Stimulated activated CD4-positive, alpha-beta T cell treated with anti-CD3 and anti-CD28 coated beads, Interleukin-2, amount 100 ng/mL, for 24 hours (primary cell): ENCODE data around the gene AP2A2.
A peak's percentile ranks its signal among the peaks of the same experiment; 100 is the strongest.

Experiments used
- DNase-seq, 2 donors: peaks; one replicate each; pipeline ENCODE4 v3.0.0-alpha.2; 2020

AP2A2 gene

DNA sequence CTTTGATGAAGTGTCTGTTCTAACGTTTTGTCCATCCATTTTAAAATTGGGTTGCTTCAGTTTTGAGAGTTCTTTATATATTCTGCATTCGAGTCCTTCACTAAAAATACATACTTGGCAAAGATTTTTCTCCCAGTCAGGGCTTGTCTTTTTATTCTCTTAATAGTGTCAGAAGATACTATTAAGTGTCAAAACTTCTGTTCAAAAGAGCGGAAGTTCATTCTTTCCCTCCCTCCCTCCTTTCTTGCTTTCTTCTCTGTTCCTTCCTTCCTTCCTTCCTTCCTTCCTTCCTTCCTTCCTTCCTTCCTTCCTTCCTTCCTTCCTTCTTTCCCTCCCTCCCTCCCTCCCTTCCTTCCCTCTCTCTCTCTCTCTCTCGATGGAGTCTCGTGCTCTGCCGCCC lies 118.5 kb downstream of the AP2A2 start:
- no peak for DNase-seq

DNA sequence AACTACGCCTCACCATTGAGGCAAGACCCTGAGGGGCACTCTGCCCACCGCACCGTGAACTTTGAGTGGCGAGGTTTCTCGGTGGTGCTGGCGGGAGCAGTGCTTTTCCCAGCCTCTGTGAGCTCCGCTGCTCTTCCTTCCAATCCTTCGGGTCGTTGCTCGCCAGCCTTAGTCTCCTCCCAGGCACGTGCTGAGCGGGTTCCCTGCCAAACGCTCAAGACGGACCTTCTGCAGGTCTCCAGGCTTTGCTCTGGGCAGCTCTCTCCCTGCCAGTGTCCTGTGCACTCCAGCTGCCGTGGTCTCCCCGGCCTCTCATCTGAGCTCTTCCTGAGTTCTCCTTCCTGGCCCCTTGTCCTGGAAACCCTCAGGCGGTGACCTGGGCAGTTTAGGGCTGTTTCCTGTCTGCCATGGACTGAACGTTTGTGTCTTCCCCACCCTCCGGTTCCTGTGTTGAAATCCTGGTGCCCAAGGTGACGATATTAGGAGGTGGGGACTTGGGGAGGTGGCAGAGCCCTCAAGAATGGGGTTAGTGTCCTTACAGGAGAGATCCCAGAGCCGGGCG lies 122.0 kb downstream of the AP2A2 start:
- no peak for DNase-seq

DNA sequence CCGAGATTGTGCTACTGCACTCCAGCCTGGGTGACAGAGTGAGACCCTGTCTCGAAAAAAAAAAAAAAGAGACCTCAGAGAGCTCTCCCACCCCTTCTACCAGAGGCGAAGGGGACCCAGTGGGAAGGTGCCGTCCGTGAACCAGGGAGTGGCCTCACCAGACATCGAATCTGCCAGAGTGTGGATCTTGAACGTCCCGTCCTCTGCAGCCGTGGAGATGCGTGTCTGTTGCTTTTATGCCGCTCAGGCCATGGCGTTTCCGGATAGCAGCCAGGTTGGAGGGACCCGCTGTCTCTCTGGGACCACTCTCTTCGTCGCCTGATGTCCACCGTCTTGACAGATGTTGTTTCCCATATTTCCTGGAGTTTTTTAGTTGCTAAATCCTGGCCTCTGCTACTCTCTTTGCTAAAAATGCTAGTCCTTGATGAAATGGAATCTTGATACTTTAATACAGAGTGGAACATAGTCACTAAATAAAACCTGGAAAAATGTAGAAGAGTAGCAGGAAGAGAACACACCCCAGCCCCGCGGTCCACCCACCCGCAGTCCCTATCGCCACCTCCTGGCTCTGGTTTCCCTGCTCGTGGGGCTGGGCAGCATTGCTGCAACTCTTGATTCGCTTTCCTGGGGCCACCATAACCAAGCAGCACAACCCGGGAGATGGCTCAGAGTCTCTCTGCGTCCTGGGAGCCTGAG lies 122.9 kb downstream of the AP2A2 start:
- DNase-seq, result no peak

DNA sequence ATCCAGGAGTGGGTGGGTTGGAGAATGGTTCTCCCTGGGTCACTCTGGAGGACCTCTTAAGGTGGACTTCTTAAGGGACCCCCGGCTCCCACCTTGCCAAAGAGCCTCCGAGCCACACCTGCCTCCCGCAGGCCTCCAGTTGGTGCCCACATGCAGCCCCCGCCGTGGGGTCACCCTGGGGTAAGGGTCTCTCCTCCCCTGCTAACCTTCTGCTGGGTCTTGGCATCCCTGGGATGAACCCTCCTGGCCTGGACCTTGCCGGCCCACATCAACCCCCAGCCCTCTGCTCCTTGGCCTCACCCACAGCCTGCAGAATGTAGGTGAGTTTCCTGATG lies 123.4 kb downstream of the AP2A2 start:
- DNase-seq, result no peak

DNA sequence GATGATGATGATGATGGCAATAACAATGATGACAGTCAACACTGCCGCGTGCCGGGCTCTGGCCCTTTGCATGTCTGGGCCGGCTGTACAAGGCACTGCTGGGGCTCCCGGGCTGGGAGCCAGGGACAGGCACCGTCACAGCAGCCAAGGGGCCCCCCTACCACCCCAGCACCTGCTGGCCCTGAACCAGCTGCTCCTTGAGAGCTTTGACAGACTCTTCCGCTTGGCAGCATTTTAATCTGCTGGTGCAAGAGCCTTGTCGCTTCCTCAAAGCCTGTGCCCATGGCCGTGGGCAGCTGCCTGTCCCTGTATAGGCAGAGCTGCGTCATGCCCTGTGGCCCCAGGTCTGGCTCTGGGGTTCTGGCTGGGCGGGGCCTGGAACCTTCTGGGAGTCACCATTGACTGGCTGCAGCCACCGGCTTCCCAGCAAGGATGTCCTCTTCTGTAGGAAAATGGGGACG lies 123.8 kb downstream of the AP2A2 start:
- no peak for DNase-seq

DNA sequence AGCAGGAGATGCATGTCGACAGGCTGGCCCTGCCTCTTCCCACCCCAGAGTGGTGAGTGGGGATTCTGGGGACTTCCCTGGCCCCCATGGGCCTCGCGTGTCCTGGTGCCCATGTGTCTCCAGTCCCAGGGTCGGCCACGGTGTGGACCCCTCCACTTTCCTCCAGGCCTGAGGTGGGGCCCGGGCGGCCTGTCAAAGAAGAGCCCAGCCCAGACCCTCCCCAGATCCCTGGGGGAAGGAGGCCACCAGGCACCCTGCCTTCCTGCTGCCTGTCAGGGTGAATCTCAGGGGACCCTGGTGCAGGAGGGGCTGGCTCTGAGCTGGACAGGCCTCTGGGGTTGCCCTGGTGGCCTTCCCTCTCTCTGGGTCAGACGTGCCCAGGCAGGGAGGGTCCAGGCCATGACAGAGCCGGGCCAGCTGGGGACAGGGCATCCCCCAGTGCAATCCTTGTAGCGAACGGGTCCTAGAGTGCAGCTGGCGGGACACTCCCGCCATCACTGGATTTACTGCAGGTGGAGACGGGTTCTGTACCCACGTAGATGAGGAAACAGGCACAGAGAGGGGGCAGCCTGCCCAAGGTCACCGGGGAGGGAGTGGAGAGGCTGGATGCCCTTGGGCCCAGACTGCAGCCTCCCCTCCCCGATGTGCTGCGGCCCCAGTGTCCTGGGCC lies 124.4 kb downstream of the AP2A2 start:
- no peak for DNase-seq

DNA sequence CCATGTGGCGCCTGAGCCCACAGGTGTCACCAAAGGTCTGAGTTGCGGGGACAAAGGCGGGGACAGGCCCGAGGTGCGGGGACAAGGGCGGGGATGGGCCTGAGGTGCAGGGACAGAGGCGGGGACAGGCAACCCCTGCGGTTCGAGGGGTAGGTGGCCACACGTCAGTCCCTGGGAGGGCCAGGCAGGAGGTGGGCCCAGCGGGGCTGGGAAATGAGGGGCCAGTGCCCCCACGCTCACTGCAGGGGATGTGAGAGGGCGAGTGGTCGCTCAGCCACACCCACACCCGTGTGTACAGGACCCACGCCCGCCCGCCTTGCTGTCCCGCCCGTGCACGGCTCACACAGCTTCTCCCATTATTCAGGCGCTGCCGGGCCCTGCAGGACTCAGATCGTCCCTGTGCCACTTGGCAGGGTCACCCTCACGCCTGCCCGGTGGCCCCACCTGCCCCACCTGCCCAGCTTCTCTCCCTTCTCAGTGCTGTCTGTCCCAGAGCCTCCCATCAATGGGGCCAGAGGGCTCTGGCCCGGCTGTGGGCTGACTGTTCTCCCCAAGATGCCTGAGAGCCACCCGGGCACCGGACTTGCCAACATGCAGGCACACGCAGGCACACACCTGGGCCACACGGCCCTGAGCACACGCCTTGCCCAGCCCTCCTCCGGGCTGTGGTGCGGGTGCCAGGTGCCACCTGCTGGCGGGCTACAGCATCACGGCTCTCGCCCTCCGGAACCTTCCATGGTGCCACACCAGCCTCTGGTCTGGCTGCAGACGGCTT lies 125.1 kb downstream of the AP2A2 start:
- DNase-seq, result peak; percentile 77 to 80

DNA sequence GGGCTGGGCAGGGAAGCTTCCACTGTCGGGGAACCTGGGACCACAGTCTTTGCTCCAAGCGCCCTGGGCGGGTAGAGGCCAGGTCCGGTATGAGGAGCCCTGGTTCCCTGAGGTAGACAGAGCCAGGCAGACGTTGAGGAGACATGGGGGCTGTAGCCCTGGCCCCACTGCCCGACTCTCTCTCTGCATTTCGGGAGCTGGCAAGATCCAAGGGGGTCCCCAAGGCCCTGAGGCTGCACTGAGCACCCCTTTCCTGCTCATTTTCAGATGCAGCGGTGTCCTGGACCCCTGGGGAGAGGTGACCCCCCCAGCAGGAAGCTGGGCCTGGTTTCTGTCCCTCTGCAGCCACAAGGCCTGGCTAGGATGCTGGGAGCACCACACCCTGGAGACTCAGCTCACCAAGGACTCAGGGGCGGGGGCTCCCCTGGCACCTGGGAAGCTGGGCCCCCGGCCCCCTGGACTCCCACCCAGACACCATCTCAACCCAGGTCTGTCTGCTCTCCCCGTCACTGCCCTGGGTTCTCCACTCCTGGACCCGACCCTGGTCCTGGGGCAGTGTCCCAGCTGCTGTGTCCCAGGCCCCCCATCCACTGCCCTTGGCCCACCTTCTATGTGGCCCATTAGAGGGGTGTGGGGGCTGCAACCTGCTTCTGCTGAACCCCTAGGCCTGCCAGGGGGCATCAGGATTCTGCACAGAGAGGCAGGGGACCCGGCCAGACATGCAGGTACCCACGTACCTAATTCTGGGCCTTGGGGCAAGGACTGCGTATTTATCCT lies 125.9 kb downstream of the AP2A2 start:
- DNase-seq, result no peak

DNA sequence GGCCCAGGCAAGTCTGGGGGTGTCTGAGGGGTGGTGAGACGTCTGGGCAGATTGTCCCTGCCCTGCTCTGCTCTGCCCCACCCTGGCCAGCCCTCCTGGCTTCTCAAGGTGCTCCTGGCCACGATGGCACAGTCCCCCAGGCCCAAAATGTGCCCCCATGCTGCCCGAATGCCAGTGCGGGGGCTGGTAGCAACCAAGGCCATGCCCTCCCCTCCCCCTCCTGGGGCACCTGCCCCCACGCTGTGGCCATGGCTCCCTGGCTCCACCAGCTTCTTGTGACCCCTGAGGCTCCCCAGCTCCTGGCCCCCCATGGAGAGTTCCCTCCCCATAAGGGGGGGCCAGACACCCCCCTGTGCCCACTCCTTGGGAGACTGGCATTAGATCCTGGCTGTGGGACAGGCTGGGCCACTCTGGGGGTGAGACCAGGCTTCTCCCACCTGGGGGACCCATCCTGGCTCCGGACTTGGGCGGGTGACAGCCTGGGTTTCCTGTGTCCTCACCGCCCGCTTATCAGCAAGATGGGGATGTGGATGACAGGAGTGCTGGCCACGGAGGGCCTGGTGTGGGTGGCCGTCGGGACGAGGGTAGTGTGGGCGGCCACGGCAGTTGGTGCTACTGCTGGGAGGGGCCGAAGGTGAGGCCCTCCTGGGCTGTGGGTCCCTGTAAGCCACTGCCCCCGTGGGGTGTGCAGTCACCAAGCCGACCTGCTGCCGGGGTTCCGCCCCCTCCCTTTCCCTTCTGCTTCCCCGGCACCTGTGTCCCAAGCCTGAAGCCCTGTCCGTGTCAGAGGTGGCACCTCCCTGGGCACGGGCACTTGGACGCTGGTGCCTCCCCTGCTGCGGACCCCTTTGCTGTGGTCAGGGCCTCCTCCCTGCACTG lies 126.7 kb downstream of the AP2A2 start:
- no peak for DNase-seq

DNA sequence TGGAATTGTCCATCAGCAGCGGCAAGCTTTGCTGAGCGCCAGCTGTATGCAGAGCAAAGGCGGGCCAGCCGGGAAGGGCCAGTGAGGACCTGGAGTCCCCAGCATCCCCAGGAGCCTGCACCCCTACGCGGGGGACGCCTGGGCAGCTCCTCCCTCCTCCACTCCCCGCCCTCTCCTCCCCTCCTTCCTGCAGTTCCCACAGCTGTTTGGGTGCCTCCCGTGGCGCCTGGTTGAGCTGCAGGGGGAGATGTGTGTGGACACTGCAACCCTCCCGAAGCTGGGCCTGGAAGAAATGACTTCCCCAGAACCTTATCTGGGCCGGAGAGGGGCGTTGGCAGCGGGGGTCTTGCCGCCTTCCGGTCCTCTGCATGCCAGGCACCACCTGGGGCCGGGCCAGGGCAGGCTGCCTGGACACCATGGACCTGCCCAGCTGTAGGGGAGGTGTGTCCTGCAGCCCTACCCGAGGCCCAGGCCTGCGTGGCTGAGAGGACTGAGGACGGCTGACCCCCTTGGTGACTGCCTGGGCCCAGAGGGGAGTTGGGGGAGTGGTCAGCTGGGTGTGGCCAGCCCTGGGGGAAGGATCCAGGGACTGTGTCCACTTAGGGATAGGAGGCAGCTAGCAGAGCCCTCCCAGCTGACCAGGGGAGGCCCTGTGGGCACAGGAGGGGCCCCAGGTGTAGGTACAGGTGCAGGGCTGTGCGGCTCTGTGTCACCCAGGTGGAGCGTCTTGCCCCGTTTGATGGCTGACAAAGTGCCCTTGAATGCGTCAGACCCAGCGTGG lies 127.6 kb downstream of the AP2A2 start:
- no peak for DNase-seq

DNA sequence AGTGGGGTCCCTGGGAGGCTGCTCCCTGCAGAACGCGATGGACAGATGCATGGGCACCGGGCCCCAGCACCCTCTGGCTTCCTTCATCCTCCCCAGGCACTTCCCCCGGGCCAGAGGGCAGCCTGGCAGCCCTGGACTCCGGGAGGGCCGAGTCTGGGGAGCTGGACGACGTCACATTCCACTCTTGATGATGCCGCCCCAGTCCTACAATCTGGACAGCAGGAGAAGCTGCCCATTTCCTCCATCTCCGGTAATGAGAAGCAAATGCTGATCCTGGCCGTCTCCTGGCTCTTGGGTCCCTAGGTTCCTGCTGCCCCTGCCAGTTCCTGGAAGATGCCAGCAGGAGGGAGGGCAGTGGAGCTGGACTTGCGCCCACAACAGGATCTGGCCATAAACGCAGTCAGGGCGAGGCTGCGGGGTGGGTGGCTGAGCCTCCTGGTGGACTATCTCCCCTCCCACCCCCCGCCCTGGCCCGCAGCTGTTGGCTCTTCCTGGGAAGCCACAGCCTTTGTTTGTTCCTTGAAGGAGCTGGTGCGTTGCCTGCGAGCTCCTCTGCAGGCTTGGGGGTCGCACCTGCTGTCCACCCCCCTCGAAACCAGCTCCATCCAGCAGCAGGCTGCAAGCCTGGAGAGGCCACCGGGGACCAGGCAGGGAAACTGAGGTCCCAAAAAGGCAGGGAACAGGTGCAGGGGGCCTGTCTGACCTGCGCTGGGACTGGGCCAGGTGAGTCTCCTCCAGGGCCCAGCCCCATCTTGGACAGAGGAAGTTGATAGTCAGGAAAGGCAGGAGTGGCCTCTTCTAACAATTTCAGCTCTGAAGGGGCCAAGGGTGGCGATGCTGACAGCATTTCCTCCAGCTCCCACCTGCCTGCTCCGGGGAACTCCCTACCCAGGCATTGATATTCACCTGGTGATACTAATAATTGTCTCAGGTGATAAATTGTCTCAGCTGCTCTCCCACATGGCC lies 128.8 kb downstream of the AP2A2 start:
- DNase-seq, result no peak

DNA sequence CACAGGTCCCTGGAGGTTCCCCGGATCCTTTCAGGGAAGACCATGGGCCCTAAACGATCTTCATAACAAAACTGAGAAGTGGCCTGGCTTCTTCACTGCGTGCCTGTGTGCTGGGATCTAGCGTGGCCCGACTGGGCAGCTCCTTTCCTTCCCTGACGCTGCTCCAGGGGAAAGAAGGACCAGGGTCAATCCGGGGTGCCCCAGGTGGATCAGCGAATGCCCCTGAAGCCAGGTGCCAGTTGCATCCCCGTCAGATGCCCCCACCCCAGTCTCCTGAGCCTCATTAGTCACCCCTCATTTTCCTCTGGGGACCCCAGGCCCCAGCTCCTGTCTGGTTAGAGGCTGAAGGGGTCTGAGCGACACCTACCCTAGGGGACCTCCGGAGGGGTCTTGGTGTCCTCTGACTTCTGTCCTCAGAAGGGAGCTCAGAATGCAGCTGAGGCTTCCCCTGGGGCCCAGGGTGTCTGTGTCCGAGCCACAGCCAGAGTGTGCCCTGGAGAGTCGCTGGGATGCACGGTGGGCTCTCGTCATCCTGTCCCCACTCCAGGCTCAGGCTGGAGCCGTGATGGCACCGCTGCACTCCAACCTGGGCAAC lies 129.5 kb downstream of the AP2A2 start:
- DNase-seq, result no peak

DNA sequence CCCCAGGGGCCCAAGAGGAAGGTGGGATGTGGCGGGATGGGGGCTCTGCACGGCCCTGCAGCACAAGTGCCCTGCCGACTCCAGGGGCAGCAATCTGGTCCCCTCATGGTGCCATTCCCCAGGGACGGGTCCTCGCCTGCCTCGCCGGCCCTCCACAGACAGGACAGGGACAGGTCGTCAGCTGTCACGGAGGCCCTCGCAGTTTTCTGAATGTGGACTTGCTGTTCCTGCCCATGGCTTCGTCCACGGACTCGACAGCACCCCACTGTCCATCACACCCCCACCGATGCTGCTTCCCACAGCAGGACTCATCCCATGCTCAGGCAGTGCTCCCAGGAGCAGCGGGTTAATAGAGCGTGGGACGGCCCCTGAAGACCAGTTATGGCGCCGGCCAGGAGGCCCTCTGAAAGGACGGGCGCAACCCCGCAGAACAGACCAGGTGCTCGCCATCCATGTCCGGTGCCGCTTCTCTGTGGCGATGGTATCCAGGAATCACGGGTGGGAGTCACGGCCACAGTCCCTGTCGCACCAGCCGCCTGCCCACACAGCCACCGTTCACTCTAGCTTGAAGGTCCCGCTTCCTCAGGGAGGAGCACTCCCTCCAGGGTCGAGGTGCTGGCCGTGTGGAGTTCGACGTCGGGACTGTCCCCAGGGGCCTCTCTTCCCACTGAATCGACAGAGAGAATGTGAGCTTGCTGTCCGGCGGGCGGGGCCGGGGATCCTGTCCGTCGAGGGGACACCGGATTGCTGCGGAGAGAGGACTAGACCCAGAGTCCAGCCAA lies 130.5 kb downstream of the AP2A2 start:
- no peak for DNase-seq

DNA sequence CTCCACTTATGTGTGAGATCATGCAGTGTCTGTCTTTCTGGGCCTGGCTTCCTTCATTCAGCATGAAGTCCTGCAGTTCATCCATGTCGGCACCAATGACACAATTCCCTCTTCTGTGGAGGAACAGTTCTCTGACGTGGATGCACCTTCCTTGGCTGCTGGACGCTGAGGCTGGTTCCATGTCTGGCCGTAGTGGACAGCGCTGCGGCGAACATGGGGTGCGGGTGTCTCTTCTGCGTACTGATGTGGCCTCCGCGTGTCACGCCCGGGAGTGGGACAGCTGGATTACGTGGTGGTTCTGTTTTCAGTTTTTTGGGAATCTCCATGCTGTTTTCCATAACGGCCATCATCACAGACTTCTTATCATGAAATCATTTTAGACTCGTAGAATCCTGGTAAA lies 132.1 kb downstream of the AP2A2 start:
- DNase-seq, result no peak

DNA sequence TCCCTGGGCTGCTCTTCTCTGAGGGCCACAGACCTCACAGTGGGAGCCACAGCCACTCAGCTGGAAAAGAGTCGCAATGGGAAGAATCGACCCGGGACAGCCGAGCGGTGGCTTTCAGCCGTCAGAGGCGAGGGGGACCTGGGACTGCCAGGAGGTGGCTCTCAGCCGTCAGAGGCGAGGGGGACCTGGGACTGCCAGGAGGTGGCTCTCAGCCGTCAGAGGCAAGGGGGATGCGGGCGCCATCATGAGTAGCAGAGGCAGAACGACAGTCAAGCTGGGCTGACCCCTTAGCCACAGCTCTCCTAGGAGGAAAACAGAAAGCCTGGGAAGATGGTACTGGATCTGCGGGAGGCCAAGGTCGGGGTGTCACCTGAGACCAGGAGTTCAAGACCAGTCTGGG lies 134.1 kb downstream of the AP2A2 start:
- DNase-seq, result no peak

DNA sequence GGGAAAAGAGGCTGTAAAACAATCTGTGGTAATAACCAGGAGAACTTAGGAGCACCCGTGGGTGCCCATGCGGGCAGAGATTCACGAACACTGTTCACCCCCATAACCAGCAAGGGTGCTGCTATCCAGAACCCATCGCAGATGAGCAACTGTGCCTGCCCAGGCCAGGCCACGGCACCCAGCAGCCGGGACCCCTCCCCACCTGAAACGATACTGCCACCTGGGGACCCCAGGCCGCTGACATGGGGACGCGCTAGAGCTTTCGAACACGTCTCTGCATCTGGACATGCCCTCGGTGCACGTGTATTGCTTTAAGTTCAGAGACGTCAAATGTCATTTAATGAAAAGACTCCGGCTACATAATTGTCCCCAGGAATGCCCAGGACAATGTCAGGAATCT lies 134.7 kb downstream of the AP2A2 start:
- no peak for DNase-seq

DNA sequence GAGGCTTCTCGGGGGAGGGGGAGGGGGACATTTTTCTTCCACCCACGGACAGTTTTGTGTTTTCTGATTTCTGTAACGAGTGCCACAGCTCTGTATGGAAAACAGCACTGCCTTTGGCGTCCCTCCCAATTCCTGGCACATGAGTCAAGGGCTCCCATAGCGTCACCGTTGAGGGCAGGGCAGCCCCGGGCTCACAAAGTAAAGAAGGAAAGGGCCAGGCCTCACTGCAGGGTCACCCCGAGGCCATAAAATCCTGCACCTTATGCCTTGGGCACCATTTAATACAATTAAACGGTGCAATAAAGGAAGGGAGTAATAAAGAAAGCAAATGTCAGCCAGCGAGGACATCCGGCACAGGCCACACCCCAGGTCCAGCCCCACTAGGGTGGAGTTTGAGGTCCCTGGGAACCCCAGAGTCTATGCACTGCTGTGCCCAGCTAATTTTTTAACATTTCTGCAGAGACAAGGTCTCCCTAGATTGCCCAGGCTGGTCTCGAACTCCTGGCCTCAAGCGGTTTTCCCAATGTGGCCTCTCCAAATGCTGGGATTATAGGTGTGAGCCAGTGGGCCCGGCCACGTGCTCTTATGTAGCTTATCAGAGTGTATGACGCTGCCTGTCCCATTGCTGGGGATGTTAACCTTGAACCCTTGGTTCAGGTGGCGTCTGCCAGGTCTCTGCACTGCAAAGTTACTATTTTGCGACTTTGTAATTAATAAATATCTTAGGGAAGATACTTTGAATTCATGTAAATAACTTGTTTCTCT lies 135.4 kb downstream of the AP2A2 start:
- no peak for DNase-seq
